ENCODE data around the gene ERGIC1.
"Not testable (repeated sequence)": the region's sequence is repeated elsewhere in the genome, so short reads cannot be mapped to it uniquely, and the experiment has no call there.

Gene ERGIC1

GRCh38 chr5:172849606-172850453 lies 15.8 kb downstream of the ERGIC1 start:
- DNase-seq, result no peak

- DNase-seq, result no peak
Observed at GRCh38 chr5:172850454-172850797, 16.4 kb downstream of the ERGIC1 start.

- not testable (repeated sequence) for DNase-seq
Observed at GRCh38 chr5:172851254-172851653, 17.2 kb downstream of the ERGIC1 start.

DNA sequence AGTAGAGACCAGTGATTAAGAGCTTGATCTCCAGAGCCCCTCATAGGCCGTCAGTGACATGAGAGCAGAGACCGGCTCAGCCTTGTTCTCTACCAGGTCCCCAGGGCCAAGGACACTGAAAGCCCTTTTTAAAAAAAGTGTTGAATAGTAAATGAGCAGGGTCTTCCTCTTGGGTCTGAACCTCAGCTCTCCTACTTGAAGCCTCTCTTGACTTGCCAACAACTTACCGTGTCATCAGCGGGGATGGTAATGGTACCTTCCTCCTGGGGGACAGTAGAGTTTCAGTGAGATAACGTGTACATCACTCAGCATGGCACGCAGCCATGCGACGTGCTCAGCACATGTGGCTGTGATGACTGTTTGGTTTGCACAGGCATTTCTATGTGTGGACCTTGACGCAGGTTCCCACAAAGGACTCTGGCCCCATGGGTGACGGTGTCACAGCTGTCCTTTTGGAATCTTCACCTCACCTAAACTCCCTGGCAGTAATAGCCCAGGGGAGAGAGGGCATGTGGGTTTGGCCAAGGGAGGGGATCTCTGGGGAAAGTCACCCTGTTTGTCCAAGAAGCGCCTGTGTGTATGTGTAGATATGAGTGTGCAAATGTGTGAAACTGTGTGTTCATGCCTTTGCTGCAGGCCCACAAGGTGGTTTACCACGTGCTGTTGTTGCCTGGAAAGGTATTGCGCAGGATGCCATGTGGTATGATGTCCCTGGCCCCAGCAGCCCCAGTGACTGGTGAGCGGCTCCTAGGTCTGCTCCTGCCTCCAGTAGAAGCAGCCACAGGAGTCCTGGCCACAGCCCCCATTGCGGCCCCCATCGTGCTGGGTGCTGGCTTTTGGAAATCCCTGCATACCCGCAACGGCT lies 18.7 kb downstream of the ERGIC1 start:
- no peak for DNase-seq

- no peak for DNase-seq
Observed at GRCh38 chr5:172853355-172853975, 19.4 kb downstream of the ERGIC1 start.

DNA sequence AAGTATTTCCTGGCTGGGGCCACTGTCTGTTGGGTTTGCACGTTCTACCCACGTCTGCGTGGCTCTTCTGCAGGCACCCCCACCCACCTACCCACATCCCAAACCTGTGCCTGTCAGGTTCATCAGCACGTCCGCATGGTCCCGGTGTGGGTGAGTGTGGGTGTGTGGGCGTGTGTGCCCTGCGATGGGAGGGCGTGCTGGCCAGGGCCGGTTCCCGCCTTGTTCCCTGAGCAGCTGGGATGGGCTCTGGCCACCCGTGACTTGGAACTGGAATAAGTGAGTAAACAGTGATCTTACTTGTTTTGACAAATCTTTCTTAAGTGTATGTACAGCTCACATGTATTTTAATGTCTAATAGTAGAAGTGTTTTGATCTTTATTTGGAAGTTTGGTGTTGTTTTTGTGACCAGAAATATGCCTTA lies 20.4 kb downstream of the ERGIC1 start:
- DNase-seq, result no peak

- no peak for DNase-seq
Observed at GRCh38 chr5:172854971-172855370, 20.9 kb downstream of the ERGIC1 start.

GRCh38 chr5:172855597-172856292 lies 21.7 kb downstream of the ERGIC1 start:
- no peak for DNase-seq

- DNase-seq, result no peak
Observed at GRCh38 chr5:172856336-172856735, 22.3 kb downstream of the ERGIC1 start.

- DNase-seq, result no peak
Observed at GRCh38 chr5:172857982-172858381, 23.9 kb downstream of the ERGIC1 start.

- no peak for DNase-seq
Observed at GRCh38 chr5:172858511-172858989, 24.5 kb downstream of the ERGIC1 start.

GRCh38 chr5:172858990-172859811 lies 25.1 kb downstream of the ERGIC1 start:
- no peak for DNase-seq

DNA sequence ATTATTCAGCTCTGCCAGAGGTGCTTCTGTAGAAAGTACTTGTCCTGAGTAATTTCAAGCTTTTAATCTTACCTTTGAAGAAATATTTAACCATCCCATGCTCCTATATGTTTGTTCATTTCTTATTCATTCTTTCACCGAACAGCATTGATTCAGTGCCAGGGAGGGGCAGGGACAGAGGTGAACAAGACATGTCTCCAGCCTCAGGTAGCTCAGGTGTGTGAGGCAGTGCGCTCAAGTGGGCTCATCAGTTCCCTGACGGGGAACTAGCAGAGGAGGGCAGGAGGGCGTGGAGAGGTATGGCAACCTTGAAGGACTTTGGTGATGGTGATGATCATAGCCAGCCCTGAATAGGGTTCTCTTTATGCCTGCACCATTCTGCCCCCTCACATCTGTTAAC lies 25.9 kb downstream of the ERGIC1 start:
- DNase-seq, result no peak

DNA sequence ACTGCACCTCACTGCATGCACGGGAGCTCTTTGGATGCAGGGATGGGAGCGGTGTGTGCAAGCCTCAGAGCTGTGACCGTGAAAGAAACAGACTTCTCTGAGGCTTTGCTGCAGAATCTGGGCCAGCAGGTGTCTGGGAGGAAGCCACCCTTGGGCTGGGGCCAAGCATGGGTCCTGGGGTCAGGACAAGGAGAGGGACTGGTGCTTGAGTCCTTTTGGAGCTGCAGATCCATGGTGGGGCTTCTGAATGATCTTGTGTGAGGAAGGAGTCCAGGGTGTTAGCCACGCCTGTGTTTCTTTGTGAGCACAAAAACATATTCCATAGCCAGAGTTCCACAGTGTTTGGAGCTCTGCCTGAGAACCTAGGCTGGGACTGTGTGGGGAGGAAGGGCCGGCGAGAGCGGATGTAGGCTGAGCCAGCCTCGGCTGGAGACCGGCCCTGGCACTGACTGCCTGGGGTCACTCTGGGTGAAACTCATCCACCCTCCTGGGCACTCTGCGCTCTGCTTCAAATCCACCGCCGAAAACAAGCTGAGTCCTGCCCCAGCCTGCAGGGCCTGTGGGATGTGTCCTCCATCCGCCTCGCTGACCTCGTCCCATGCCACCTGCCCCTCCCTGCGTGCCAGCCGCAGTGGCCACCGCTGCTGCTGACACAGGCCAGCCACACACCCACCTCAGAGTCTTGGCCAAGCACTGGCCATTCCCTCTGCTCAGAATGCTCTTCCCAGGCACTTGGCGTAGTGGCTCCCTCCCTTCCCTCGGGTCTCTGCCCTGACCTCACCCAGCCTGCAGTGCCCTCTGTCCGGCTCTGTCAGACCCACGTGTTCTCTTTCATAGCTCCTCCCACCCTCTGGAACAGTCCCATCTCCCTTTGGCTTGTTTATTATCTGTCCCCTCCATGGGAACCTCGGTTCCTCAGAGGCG lies 26.7 kb downstream of the ERGIC1 start:
- DNase-seq, result no peak

GRCh38 chr5:172861461-172861860 lies 27.4 kb downstream of the ERGIC1 start:
- DNase-seq, result no peak

- no peak for DNase-seq
Observed at GRCh38 chr5:172862165-172862801, 28.2 kb downstream of the ERGIC1 start.

DNA sequence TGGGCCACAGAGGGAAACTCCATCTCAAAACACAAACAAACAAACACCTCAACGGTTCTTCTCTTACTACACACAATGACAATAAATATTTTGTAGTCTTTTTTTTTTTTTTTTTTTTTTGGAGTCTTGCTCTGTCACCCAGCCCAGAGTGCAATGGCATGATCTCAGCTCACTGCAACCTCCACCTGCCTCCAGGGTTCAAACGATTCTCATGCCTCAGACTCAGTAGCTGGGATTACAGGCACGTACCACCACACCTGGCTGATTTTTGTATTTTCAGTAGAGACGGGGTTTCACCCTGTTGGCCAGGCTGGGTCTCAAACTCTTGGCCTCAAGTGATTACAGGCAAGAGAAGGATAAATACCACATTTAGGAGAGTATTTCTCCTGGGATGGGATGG lies 30.1 kb downstream of the ERGIC1 start:
- not testable (repeated sequence) for DNase-seq

- DNase-seq, result no peak
Observed at GRCh38 chr5:172864747-172865146, 30.7 kb downstream of the ERGIC1 start.

DNA sequence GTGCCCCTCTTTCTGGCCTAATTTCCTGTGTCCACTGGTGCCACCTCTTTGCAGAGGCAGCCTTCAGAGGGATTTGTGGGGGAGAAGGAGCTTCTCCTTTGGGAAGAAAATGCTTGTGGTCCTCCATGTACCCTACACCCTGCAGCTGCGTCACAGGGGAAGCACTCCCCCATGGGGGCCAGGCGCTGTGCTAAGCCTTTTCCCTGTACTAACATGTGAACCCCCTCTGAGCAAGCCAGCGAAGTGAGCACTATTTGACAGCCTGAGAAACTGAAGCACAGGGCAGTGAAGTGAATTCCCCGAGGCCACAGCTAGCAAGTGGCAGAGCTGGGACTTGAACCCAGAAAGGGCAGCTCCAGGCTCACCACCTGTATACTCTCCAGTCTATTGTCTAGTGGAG lies 32.3 kb downstream of the ERGIC1 start:
- no peak for DNase-seq
